ENCODE results near the gene SCNN1G.

GRCh38 chr16:23225634-23226033, 43.1 kb downstream of the SCNN1G start:
- no peak for TF ChIP-seq TAF1 (IDR thresholded peaks at IDR 0.05; ENCODE audit: borderline replicate concordance, low read depth, low read length)
- TF ChIP-seq POLR2A (IDR thresholded peaks at IDR 0.05; ENCODE audit: low read depth, low read length), result no peak

All from GM12892 (cell line).